Measurements from ENCODE around the gene CCL24.

- TF ChIP-seq CTCF (IDR thresholded peaks at IDR 0.05; ENCODE audit: low read length) (no peak), EZH2 (IDR thresholded peaks at IDR 0.05; ENCODE audit: borderline replicate concordance, low read length) (no peak)
These were observed 42.9 kb upstream of the CCL24 start for GRCh38 chr7:75856536-75856935.
